ENCODE results near the gene AGFG1. TPM values are rescaled to one million over a fixed set of nuclear protein-coding genes. Genes with fewer than 3 reads are reported as not detected.

The AGFG1 gene
- total and polyA plus RNA-seq, 11 donors = 12.0 to 92.1 (median 60.0) TPM

DNA sequence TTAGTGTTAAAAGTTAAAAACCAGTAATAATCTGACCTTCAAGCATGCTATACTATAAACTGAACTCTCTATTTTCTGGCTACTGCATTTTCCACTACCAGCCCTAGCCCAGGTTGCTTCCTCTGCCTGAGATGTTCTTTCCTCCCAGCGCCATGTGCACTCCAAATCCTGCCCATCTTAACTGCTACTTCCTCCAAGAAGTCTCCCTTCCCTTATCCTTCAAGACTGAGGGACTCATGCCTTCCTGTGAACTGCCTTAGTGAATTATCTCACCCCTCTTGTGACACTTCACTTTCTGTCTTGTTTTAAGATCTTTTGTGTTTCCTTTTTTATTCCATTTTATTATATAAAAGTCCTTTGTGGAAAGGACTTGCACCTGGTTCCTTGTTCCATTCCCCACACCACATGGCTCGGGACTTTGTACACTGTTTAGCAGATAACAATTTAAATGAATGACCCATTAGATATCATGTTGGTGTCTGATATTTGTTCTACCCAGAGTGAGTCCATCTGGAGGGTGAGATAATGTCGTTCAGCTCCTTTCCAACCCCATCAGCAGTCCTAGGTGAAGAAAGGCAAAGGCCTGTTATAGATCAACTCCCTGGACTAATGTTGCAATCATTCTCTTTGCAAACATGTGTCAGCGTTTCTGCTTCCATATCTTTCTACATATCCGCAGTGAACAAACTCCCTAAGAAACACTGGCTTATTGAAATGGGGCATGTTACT, 20.9 kb upstream of the AGFG1 start:
- Histone ChIP-seq H3K36me3 (no peaks in the 10 kb centered on the region), H3K27ac (peak overlapping the region in 9 of 12 donors; percentile 9 to 85 (median 35)), H3K27me3 (no peaks in the 10 kb centered on the region), H3K9me3 (no peaks in the 10 kb centered on the region), H3K4me3 (no peak overlapping the region), H3K4me1 (peaks cover 0 to 37% (median 3%) of the 10 kb centered on the region in 12 donors)
- TF ChIP-seq, protein P1, sequence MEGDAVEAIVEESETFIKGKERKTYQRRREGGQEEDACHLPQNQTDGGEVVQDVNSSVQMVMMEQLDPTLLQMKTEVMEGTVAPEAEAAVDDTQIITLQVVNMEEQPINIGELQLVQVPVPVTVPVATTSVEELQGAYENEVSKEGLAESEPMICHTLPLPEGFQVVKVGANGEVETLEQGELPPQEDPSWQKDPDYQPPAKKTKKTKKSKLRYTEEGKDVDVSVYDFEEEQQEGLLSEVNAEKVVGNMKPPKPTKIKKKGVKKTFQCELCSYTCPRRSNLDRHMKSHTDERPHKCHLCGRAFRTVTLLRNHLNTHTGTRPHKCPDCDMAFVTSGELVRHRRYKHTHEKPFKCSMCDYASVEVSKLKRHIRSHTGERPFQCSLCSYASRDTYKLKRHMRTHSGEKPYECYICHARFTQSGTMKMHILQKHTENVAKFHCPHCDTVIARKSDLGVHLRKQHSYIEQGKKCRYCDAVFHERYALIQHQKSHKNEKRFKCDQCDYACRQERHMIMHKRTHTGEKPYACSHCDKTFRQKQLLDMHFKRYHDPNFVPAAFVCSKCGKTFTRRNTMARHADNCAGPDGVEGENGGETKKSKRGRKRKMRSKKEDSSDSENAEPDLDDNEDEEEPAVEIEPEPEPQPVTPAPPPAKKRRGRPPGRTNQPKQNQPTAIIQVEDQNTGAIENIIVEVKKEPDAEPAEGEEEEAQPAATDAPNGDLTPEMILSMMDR (IDR thresholded peaks at IDR 0.05) = no peak
- no peak for TF ChIP-seq POLR2A (IDR thresholded peaks at IDR 0.05)
- DNase-seq (no peak), ATAC-seq (peak; percentile 85 to 97 (median 92))
- intact Hi-C loops (cut with DNase I) = loop anchor here in 1 of 10 donors (5.0 kb wide), 1 partner anchor 44 kb away; no protein-coding TSS in a partner anchor
- 22 to 30% (median 23%) methylated on average over 5 of the region's 5 CpGs for WGBS, 4 donors

DNA sequence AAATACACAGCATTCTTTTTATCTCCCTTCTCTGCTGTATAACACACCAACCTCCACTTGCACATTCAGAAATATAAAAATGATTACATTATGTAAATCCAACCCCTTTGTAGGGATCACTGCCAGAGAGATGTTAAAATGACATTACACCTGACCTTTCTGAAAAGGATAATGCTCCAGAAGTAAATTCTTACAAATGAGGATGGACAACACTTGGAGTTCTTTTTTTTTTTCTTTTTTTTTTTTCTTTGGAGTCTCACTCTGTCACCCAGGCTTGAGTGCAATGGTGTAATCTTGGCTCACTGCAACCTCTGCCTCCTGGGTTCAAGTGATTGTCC, 20.3 kb upstream of the AGFG1 start:
- Histone ChIP-seq H3K4me3 (no peak overlapping the region), H3K9me3 (no peaks in the 10 kb centered on the region), H3K36me3 (no peaks in the 10 kb centered on the region), H3K4me1 (peaks cover 0 to 37% (median 3%) of the 10 kb centered on the region in 12 donors), H3K27ac (peak overlapping the region in 4 of 12 donors; percentile 10 to 85 (median 38)), H3K27me3 (no peaks in the 10 kb centered on the region)
- TF ChIP-seq, protein P1 (IDR thresholded peaks at IDR 0.05) = no peak
- TF ChIP-seq POLR2A (IDR thresholded peaks at IDR 0.05) = no peak
- intact Hi-C loops (cut with DNase I) = loop anchor here in 1 of 10 donors (5.0 kb wide), 1 partner anchor 44 kb away; no protein-coding TSS in a partner anchor
- DNase-seq (no peak), ATAC-seq (peak in 1 of 4 donors; percentile 36)

- intact Hi-C loops (cut with DNase I) = loop anchor here in 1 of 10 donors (5.0 kb wide), 1 partner anchor 47 kb away; no protein-coding TSS in a partner anchor
- ATAC-seq = no peak
- 92 to 97% (median 93%) methylated on average over 1 of the region's 1 CpG for WGBS, 4 donors
Observed at GRCh38 chr2:227453810-227454209, 18.1 kb upstream of the AGFG1 start.

GRCh38 chr2:227454323-227454860, 17.6 kb upstream of the AGFG1 start:
- no peaks in the 10 kb centered on the region for H3K9me3 ChIP-seq

More at GRCh38 chr2:227453810-227454209, 18.1 kb upstream of the AGFG1 start:
- no peaks in the 10 kb centered on the region for H3K27me3 ChIP-seq
- no peaks in the 10 kb centered on the region for H3K36me3 ChIP-seq
- H3K27ac ChIP-seq = no peak overlapping the region
- TF ChIP-seq, protein P1 (IDR thresholded peaks at IDR 0.05) = no peak
- TF ChIP-seq POLR2A (IDR thresholded peaks at IDR 0.05) = no peak
- peaks cover 0 to 37% (median 3%) of the 10 kb centered on the region in 12 donors for H3K4me1 ChIP-seq
- DNase-seq = no peak
- no peak overlapping the region for H3K4me3 ChIP-seq
- H3K9me3 ChIP-seq = no peaks in the 10 kb centered on the region

More at GRCh38 chr2:227454323-227454860, 17.6 kb upstream of the AGFG1 start:
- Histone ChIP-seq H3K4me1 (peaks cover 0 to 34% (median 3%) of the 10 kb centered on the region in 12 donors), H3K27me3 (no peaks in the 10 kb centered on the region), H3K27ac (no peak overlapping the region), H3K4me3 (no peak overlapping the region), H3K36me3 (no peaks in the 10 kb centered on the region)
- intact Hi-C loops (cut with DNase I) = loop anchor here in 1 of 10 donors (5.0 kb wide), 1 partner anchor 47 kb away; no protein-coding TSS in a partner anchor
- no peak for DNase-seq
- no peak for ATAC-seq
- TF ChIP-seq POLR2A (IDR thresholded peaks at IDR 0.05) = no peak
- TF ChIP-seq, protein P1 (IDR thresholded peaks at IDR 0.05) = no peak

Data from heart left ventricle (tissue), 16 donors.